Osteocyte (in vitro differentiated cells): ENCODE data around the gene BOD1. TPM values are rescaled to one million over a fixed set of nuclear protein-coding genes. Genes with fewer than 3 reads are reported as not detected.

Source experiments
- DNase-seq: peaks from one replicate; pipeline ENCODE4 v3.0.0; 2021; ENCODE audit warnings: mixed read lengths; ENCODE audit not compliant: unreplicated experiment; ENCODE audit errors: extremely low spot score
- H3K27ac Mint-ChIP-seq: one replicate; pipeline ENCODE4 v1.8.0; 2021; ENCODE audit warnings: mild to moderate bottlenecking, mixed read lengths; ENCODE audit not compliant: unreplicated experiment
- H3K27me3 Mint-ChIP-seq: one replicate; pipeline ENCODE4 v1.8.0; 2021; ENCODE audit warnings: mixed read lengths; ENCODE audit not compliant: unreplicated experiment
- H3K36me3 Mint-ChIP-seq: one replicate; pipeline ENCODE4 v1.8.0; 2021; ENCODE audit warnings: mixed read lengths; ENCODE audit not compliant: unreplicated experiment
- H3K4me1 Mint-ChIP-seq: one replicate; pipeline ENCODE4 v1.8.0; 2021; ENCODE audit warnings: mixed read lengths; ENCODE audit not compliant: unreplicated experiment
- H3K4me3 Mint-ChIP-seq: one replicate; pipeline ENCODE4 v1.8.0; 2021; ENCODE audit warnings: mild to moderate bottlenecking, moderate library complexity, mixed read lengths; ENCODE audit not compliant: unreplicated experiment
- H3K9me3 Mint-ChIP-seq: one replicate; pipeline ENCODE4 v1.8.0; 2021; ENCODE audit warnings: mixed read lengths; ENCODE audit not compliant: unreplicated experiment
- CTCF ChIP-seq: fragments of 200-600 bp; sonication (generic); IDR thresholded peaks from 2 replicates; pipeline ENCODE4 v1.5.0; 2021; ENCODE audit warnings: antibody characterized with exemption, mild to moderate bottlenecking, moderate library complexity
- total RNA-seq: library from RNA; stranded (reverse); gene quantifications from 2 replicates; pipeline ENCODE4 v1.2.1, GENCODE V29; 2021

BOD1 gene
- total RNA-seq, 1 donor from 2014 or later = 70.7 TPM

GRCh38 chr5:173623789-173624188 is 7.3 kb upstream of the BOD1 start:
- no peak overlapping the region for H3K4me3 Mint-ChIP-seq
- H3K36me3 Mint-ChIP-seq = no peaks in the 10 kb centered on the region
- TF ChIP-seq CTCF = no peak
- H3K9me3 Mint-ChIP-seq = no peaks in the 10 kb centered on the region
- H3K27ac Mint-ChIP-seq = no peak overlapping the region
- no peak for DNase-seq
- peaks cover 9% of the 10 kb centered on the region for H3K27me3 Mint-ChIP-seq
- H3K4me1 Mint-ChIP-seq = peaks cover 26% of the 10 kb centered on the region

DNA sequence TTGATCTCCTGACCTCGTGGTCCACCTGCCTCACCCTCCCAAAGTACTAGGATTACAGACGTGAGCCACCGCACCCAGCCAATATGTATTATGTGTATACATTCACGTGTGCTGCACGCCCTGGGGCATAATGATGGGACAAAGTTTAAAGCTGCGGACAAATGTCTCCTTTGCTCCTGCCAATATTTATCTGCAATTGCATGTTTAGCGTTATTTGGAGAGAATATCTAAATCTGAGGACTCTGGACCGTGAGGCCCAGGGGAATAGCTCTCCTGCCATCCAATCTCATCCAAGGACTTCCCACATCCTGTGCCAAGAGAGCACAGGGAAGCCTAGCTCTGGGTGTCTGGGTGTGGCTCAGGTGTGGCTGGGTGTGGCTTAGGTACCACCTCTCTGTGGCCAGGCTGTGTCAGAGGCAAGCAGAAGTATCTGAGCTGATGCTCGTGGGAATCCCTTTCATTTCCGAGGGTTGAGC is 6.9 kb upstream of the BOD1 start:
- peaks cover 9% of the 10 kb centered on the region for H3K27me3 Mint-ChIP-seq
- no peak overlapping the region for H3K4me3 Mint-ChIP-seq
- no peaks in the 10 kb centered on the region for H3K36me3 Mint-ChIP-seq
- no peak overlapping the region for H3K27ac Mint-ChIP-seq
- no peaks in the 10 kb centered on the region for H3K9me3 Mint-ChIP-seq
- DNase-seq = no peak
- peaks cover 22% of the 10 kb centered on the region for H3K4me1 Mint-ChIP-seq
- TF ChIP-seq CTCF = no peak

DNA sequence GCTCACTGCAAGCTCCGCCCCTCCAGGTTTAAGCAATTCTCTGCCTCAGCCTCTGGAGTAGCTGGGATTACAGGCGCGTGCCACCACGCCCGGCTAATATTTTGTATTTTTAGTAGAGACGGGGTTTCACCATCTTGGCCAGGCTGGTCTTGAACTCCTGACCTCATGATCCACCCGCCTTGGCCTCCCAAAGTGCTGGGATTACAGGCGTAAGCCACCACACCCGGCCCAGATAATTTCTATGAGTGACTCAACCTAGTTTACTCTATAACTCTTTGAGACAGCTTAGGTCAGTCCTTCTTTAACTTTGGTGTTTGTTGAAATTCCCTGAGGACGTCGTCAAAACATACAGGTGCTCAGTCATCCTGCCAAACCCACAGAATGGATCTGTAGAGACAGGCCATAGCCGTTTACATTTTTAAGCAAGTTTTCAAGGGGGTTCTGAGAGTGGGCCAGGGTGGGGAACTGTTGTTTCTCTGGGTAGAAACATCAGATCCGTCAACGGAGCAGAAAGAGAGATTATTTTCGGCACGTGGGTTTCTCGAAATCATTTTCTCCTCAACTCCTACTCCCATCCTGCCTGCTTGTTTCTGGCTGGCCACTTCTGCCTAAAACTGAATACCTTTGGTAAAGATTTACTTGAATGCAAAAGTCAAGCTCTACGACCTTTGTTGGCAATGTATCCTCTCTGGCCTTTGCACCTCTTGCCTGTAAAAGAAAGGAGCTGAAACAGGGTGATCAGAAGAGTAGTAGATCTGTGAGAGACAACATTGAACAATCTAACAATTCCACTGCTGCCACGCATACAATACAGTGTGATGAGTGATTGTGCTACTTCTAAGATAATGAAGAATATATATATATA is 6.0 kb upstream of the BOD1 start:
- Mint-ChIP-seq H3K36me3 (no peaks in the 10 kb centered on the region), H3K9me3 (no peaks in the 10 kb centered on the region), H3K4me3 (no peak overlapping the region), H3K27me3 (peaks cover 4% of the 10 kb centered on the region), H3K27ac (no peak overlapping the region), H3K4me1 (peaks cover 14% of the 10 kb centered on the region)
- no peak for DNase-seq
- TF ChIP-seq CTCF = no peak

- H3K36me3 Mint-ChIP-seq = no peaks in the 10 kb centered on the region
- no peak for TF ChIP-seq CTCF
- no peak for DNase-seq
- H3K4me3 Mint-ChIP-seq = no peak overlapping the region
- H3K9me3 Mint-ChIP-seq = no peaks in the 10 kb centered on the region
- H3K27me3 Mint-ChIP-seq = no peaks in the 10 kb centered on the region
- H3K27ac Mint-ChIP-seq = no peak overlapping the region
- H3K4me1 Mint-ChIP-seq = peaks cover 17% of the 10 kb centered on the region
Observed at GRCh38 chr5:173620784-173621183, 4.3 kb upstream of the BOD1 start.

GRCh38 chr5:173618927-173619519 is 2.6 kb upstream of the BOD1 start:
- no peak for DNase-seq
- peaks cover 27% of the 10 kb centered on the region for H3K4me1 Mint-ChIP-seq
- no peaks in the 10 kb centered on the region for H3K9me3 Mint-ChIP-seq
- H3K36me3 Mint-ChIP-seq = no peaks in the 10 kb centered on the region
- H3K4me3 Mint-ChIP-seq = no peak overlapping the region
- peak; percentile 84 for TF ChIP-seq CTCF
- no peaks in the 10 kb centered on the region for H3K27me3 Mint-ChIP-seq
- H3K27ac Mint-ChIP-seq = no peak overlapping the region
